Upper lobe of left lung (tissue), 6 donors: ENCODE measurements around the gene CCL22. TPM values are rescaled to one million over a fixed set of nuclear protein-coding genes. Genes with fewer than 3 reads are reported as not detected.

Experiments
- ATAC-seq, 2 donors: fragments of 200-7000 bp; cut with Tn5 transposase; one replicate each; pipeline ENCODE4 v1.9.1; 2022; ENCODE audit warnings: mild to moderate bottlenecking in 2 of 2, moderate library complexity in 2 of 2; ENCODE audit not compliant: low FRiP score in 2 of 2
- DNase-seq, 2 donors: peaks; one replicate each; pipeline ENCODE4 v3.0.0-alpha.2; 2019 to 2020
- H3K27ac ChIP-seq, 4 donors: fragments of 200-600 bp; sonication (generic); one replicate each; pipeline ENCODE4 v1.5.1; 2016 to 2019
- H3K27me3 ChIP-seq, 4 donors: fragments of 200-600 bp; sonication (generic); one replicate each; pipeline ENCODE4 v1.5.1; 2017 to 2019
- H3K36me3 ChIP-seq, 4 donors: fragments of 200-600 bp; sonication (generic); one replicate each; pipeline ENCODE4 v1.5.1; 2016 to 2019
- H3K4me1 ChIP-seq, 4 donors: fragments of 200-600 bp; sonication (generic); one replicate each; pipeline ENCODE4 v1.5.1; 2018 to 2019
- H3K4me3 ChIP-seq, 4 donors: fragments of 200-600 bp; sonication (generic); one replicate each; pipeline ENCODE4 v1.5.1; 2017 to 2019; ENCODE audit warnings: mild to moderate bottlenecking in 2 of 4, moderate library complexity in 1 of 4
- H3K9me3 ChIP-seq, 4 donors: fragments of 200-600 bp; sonication (generic); one replicate each; pipeline ENCODE4 v1.5.1; 2018 to 2019
- EP300 ChIP-seq, 4 donors: sonication (generic); formaldehyde crosslinking; IDR thresholded peaks; one replicate each; pipeline ENCODE4 v1.5.1; 2017; ENCODE audit warnings: antibody characterized with exemption in 4 of 4, control low read depth in 2 of 4
- POLR2A ChIP-seq, 4 donors: fragments of 450-650 bp; IDR thresholded peaks; one replicate each; pipeline ENCODE4 v1.5.1; 2016 to 2017; ENCODE audit warnings: antibody characterized with exemption in 4 of 4, mild to moderate bottlenecking in 2 of 4
- POLR2AphosphoS5 ChIP-seq, 2 donors: sonication (generic); formaldehyde crosslinking; IDR thresholded peaks; one replicate each; pipeline ENCODE4 v1.5.1; 2017; ENCODE audit warnings: antibody characterized with exemption in 2 of 2
- WGBS, 2 donors: methylation state at CpG; one replicate each; pipeline ENCODE4 v1.1.5; 2017 to 2018; 5-methylcytosine and 5-hydroxymethylcytosine counted together
- total RNA-seq, 6 donors: library from RNA; depleted of rRNA in 4 of 6; stranded (reverse); fragments of >200 nt in 4 of 6; gene quantifications; one replicate each; pipeline versions ENCODE4 v1.1.0 to v1.2.1, GENCODE V29; 2016 to 2021
- TF ChIP-seq, protein P1 (sequence below), 6 experiments: fragments of 450-650 bp in 4 of 6; fragments of 200-600 bp in 2 of 6; sonication (generic) in 2 of 6; IDR thresholded peaks; one replicate each; pipeline ENCODE4 v1.5.1; 2016 to 2019; ENCODE audit warnings: antibody characterized with exemption in 6 of 6
- donor health status: DM: no; HTN: no; CAD: no; lungs with moderate emphysema.
- donor health status: DM: no; HTN: yes; CAD: no; lungs with severe emphysema.

Gene CCL22
- total RNA-seq, 6 donors from 2014 or later, result 0.39 to 4.7 (median 0.71) TPM; not detected in 2

DNA sequence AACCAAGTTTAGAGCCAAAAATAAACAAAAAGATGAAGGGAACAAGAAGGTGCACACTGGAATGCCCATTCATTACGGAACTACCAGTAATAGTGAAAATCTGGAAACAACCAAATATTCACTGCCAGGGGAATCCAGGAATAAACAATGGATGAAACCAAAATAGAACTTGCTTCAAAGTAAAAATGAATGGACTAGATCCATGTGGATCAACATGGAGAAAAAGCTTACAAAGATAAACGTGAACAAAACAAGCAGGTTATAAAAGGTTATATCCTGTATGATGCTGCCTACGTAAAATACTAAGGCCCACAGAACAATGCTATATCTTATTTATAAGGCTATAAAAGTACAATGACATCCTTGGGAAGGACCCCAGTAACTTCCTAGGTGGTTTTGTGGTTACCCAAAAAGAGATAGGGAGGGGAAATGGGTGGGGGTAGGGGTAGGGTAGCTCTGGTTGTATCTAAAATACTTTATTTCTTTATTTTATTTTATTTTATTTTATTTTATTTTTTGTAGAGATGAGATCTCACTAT is 12.8 kb upstream of the CCL22 start:
- H3K4me3 ChIP-seq, result no peak overlapping the region
- WGBS, 2 donors, result 64 to 72% methylated on average over 3 of the region's 3 CpGs

DNA sequence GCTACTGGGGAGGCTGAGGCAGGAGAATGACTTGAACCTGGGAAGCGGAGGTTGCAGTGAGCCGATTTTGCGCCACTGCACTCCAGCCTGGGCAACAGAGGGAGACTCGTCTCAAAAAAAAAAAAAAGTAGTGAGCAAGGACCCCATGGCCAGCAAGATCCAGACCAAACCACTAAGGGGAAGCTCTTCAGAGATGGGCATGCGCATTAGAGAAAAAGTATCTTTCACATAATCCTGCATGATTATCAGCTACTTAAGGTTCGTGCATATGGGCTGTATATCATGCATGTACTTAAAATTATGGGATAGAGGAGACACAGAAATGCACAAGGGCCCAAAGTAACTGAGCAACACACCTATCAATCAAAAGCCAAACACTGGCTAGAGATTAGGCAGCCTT is 10.7 kb upstream of the CCL22 start:
- Histone ChIP-seq H3K27ac (no peak overlapping the region), H3K36me3 (no peaks in the 10 kb centered on the region), H3K4me3 (no peak overlapping the region), H3K9me3 (peaks cover 0 to 3% (median 0%) of the 10 kb centered on the region in 4 donors), H3K27me3 (no peaks in the 10 kb centered on the region), H3K4me1 (peaks cover 0 to 13% (median 4%) of the 10 kb centered on the region in 4 donors)
- no peak for DNase-seq
- ATAC-seq, result no peak
- no peak for TF ChIP-seq POLR2AphosphoS5 (IDR thresholded peaks at IDR 0.05)
- TF ChIP-seq, protein P1, sequence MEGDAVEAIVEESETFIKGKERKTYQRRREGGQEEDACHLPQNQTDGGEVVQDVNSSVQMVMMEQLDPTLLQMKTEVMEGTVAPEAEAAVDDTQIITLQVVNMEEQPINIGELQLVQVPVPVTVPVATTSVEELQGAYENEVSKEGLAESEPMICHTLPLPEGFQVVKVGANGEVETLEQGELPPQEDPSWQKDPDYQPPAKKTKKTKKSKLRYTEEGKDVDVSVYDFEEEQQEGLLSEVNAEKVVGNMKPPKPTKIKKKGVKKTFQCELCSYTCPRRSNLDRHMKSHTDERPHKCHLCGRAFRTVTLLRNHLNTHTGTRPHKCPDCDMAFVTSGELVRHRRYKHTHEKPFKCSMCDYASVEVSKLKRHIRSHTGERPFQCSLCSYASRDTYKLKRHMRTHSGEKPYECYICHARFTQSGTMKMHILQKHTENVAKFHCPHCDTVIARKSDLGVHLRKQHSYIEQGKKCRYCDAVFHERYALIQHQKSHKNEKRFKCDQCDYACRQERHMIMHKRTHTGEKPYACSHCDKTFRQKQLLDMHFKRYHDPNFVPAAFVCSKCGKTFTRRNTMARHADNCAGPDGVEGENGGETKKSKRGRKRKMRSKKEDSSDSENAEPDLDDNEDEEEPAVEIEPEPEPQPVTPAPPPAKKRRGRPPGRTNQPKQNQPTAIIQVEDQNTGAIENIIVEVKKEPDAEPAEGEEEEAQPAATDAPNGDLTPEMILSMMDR (IDR thresholded peaks at IDR 0.05), result no peak
- WGBS, 2 donors, result 88 to 96% methylated on average over 6 of the region's 6 CpGs

More for the DNA sequence above, 12.8 kb upstream of the CCL22 start:
- Histone ChIP-seq H3K4me1 (peaks cover 8 to 32% (median 13%) of the 10 kb centered on the region in 4 donors), H3K36me3 (no peaks in the 10 kb centered on the region), H3K9me3 (peaks cover 0 to 3% (median 0%) of the 10 kb centered on the region in 4 donors), H3K27me3 (no peaks in the 10 kb centered on the region), H3K27ac (no peak overlapping the region)
- ATAC-seq (no peak), DNase-seq (no peak)
- TF ChIP-seq POLR2AphosphoS5 (IDR thresholded peaks at IDR 0.05) (no peak), POLR2A (IDR thresholded peaks at IDR 0.05) (no peak), EP300 (IDR thresholded peaks at IDR 0.05) (no peak)
- TF ChIP-seq, protein P1 (IDR thresholded peaks at IDR 0.05), result no peak

DNA sequence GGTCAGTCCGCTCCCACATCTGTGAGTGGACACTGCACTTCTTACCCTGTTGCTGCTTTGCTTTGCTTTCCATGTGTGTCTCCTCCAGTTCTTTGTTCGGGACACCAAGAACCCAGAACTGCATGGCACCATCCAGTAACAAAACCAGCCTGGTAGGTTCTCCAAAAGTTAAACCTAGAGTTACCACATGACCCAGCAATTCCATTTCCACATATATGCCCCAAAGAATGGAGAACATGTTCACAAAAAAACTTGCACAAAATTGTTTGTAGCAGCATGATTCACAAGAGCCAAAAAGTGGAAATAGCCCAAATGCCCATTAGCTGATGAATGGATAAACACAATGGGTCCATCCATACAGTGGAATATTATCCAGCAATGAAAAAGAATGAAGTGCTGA is 10.3 kb upstream of the CCL22 start:
- no peak for DNase-seq
- ATAC-seq, result peak in 1 of 2 donors; percentile 19
- Histone ChIP-seq H3K36me3 (no peaks in the 10 kb centered on the region), H3K4me1 (peaks cover 0 to 13% (median 4%) of the 10 kb centered on the region in 4 donors), H3K4me3 (no peak overlapping the region), H3K27ac (no peak overlapping the region), H3K9me3 (peaks cover 0 to 3% (median 0%) of the 10 kb centered on the region in 4 donors), H3K27me3 (no peaks in the 10 kb centered on the region)
- no peak for TF ChIP-seq POLR2AphosphoS5 (IDR thresholded peaks at IDR 0.05)
- TF ChIP-seq, protein P1 (IDR thresholded peaks at IDR 0.05), result no peak
- no peak for TF ChIP-seq POLR2A (IDR thresholded peaks at IDR 0.05)
- no peak for TF ChIP-seq EP300 (IDR thresholded peaks at IDR 0.05)
- WGBS, 2 donors, result 93 to 97% methylated on average over 2 of the region's 2 CpGs

DNA sequence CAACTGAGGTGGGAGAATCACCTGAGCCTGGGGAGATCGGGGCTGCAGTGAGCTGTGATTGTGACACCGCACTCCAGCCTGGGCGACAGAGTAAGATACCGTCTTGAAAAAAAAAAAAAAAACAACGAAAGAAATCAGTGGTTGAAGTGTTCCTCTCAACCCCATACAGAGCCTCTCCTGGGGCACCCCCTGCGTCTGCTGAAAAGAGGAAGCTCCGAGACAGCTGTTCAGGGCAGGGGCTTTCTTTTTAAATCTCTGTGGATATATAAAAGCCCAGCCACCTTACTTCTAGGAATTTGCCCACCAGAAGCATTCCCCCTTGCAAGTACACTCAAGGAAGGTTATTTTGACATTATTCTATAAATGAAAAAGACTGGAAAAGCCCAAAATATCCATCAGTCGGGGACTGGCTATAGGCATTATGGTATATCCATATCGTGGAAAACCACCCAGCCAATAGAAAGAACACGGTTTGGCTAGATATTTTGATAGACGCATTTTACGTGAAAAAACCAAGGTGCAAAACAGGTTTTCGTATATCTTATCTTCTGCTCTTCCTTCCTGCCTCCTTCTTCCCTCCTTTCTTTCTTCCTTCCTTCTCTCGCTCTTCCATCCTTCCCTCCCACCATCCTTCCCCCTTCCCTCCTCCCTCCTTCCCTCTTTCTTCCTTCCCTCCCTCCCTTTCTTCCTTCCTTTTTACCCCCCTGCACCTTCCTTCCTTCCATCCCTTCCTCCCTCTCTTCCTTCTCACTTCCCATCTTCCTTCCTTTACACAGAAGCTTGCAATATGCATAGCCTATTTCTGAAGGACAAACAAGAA is 9.2 kb upstream of the CCL22 start:
- Histone ChIP-seq H3K4me1 (peaks cover 0 to 13% (median 4%) of the 10 kb centered on the region in 4 donors), H3K27me3 (no peaks in the 10 kb centered on the region), H3K9me3 (peaks cover 0 to 3% (median 0%) of the 10 kb centered on the region in 4 donors), H3K4me3 (no peak overlapping the region), H3K27ac (no peak overlapping the region), H3K36me3 (no peaks in the 10 kb centered on the region)
- ATAC-seq, result no peak
- DNase-seq, result peak in 1 of 2 donors; percentile 56
- TF ChIP-seq, protein P1 (IDR thresholded peaks at IDR 0.05), result no peak
- TF ChIP-seq EP300 (IDR thresholded peaks at IDR 0.05) (no peak), POLR2AphosphoS5 (IDR thresholded peaks at IDR 0.05) (no peak), POLR2A (IDR thresholded peaks at IDR 0.05) (no peak)
- 32 to 37% methylated on average over 14 of the region's 14 CpGs for WGBS, 2 donors
